Rectal smooth muscle tissue (tissue), 1 donor: Measurements from ENCODE around the gene GATM.
"Not testable (repeated sequence)": the region's sequence is repeated elsewhere in the genome, so short reads cannot be mapped to it uniquely, and the experiment has no call there.

Experiments
- H3K27ac ChIP-seq: one replicate; pipeline ENCODE4 v1.7.0; 2013; ENCODE audit warnings: low read depth, low read length, inconsistent platforms
- H3K27me3 ChIP-seq: one replicate; pipeline ENCODE4 v1.7.0; 2013; ENCODE audit warnings: low read length; ENCODE audit not compliant: control insufficient read depth, insufficient read depth
- H3K36me3 ChIP-seq: one replicate; pipeline ENCODE4 v1.7.0; 2013; ENCODE audit warnings: low read length; ENCODE audit not compliant: control insufficient read depth, insufficient read depth
- H3K4me1 ChIP-seq: one replicate; pipeline ENCODE4 v1.7.0; 2013; ENCODE audit warnings: low read length; ENCODE audit not compliant: control insufficient read depth, insufficient read depth
- H3K4me3 ChIP-seq: one replicate; pipeline ENCODE4 v1.7.0; 2013; ENCODE audit warnings: low read length
- H3K9ac ChIP-seq: one replicate; pipeline ENCODE4 v1.7.0; 2013; ENCODE audit warnings: low read length

GATM gene

DNA sequence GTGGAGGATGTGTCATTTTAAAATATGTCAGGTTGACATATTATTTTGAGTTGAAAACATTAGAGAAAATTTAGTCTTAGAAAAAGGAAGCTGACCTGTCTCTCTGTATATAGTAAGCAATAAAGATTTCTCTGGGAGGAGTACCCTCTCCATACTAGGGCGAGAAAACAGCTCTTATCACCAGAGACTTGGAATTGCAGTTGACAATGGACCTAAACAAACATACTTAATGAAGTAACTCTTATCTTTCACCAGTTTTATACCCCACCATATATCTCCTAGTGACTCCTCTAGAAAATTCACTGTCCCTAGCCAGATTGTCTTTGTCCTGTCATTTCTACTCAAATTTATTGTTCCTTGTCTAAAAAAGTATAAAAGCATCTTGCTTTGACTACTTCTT is 7.2 kb upstream of the GATM start:
- Histone ChIP-seq H3K4me3 (no peak overlapping the region), H3K27ac (no peak overlapping the region)

GRCh38 chr15:45384700-45385099 is 6.4 kb upstream of the GATM start:
- no peaks in the 10 kb centered on the region for H3K36me3 ChIP-seq
- no peak overlapping the region for H3K4me3 ChIP-seq
- no peak overlapping the region for H3K27ac ChIP-seq
- no peak overlapping the region for H3K9ac ChIP-seq
- H3K27me3 ChIP-seq = no peaks in the 10 kb centered on the region
- H3K4me1 ChIP-seq = peaks cover 4% of the 10 kb centered on the region

More for the DNA sequence above, 7.2 kb upstream of the GATM start:
- Histone ChIP-seq H3K9ac (no peak overlapping the region), H3K27me3 (no peaks in the 10 kb centered on the region), H3K4me1 (peaks cover 4% of the 10 kb centered on the region), H3K36me3 (no peaks in the 10 kb centered on the region)

GRCh38 chr15:45378913-45379262 is 544 bp upstream of the GATM start:
- Histone ChIP-seq H3K4me3 (peak overlapping the region; percentile 88), H3K36me3 (no peaks in the 10 kb centered on the region), H3K9ac (peak overlapping the region; percentile 5), H3K4me1 (peaks cover 16% of the 10 kb centered on the region), H3K27ac (peak overlapping the region; percentile 84), H3K27me3 (no peaks in the 10 kb centered on the region)

DNA sequence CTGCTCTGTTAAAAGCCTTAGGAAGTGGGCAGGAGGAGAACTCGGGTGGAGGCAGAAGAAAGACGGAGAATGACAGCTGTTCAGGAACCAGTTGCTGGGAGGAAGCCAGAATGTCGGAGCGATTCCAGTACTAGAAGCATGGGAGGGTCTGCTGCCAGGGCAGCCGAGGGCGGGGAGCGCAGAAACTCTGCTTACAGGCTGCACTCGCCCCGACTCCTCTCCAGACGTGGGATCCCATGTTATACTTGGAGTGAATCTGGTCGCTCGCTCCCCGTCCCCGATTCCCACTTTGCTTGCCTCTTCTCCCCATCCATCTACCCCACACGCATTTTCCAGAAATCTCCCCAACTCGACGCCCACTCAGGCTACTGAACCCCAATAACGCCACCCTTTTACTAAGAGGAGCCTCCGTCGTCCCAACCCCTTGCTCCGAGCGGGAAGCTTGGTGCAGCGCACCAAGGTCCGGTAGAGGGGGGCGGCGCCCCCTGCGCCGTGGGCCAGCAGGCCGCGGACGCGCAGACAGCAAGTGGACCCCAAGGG is 665 bp downstream of the GATM start:
- peak overlapping the region; percentile 88 for H3K4me3 ChIP-seq
- H3K27me3 ChIP-seq = no peaks in the 10 kb centered on the region
- peaks cover 18% of the 10 kb centered on the region for H3K4me1 ChIP-seq
- H3K36me3 ChIP-seq = no peaks in the 10 kb centered on the region
- peak overlapping the region; percentile 63 for H3K9ac ChIP-seq
- peak overlapping the region; percentile 84 for H3K27ac ChIP-seq

GRCh38 chr15:45376967-45377608 is 1.3 kb downstream of the GATM start:
- peak overlapping the region; percentile 84 for H3K27ac ChIP-seq
- no peaks in the 10 kb centered on the region for H3K36me3 ChIP-seq
- peaks cover 20% of the 10 kb centered on the region for H3K4me1 ChIP-seq
- H3K4me3 ChIP-seq = peak overlapping the region; percentile 88
- peak overlapping the region; percentile 63 for H3K9ac ChIP-seq
- no peaks in the 10 kb centered on the region for H3K27me3 ChIP-seq

- peaks cover 20% of the 10 kb centered on the region for H3K4me1 ChIP-seq
- no peaks in the 10 kb centered on the region for H3K36me3 ChIP-seq
- H3K4me3 ChIP-seq = peak overlapping the region; percentile 38
- H3K9ac ChIP-seq = no peak overlapping the region
- H3K27me3 ChIP-seq = no peaks in the 10 kb centered on the region
- H3K27ac ChIP-seq = no peak overlapping the region
These were observed 1.9 kb downstream of the GATM start for GRCh38 chr15:45376300-45376928.

GRCh38 chr15:45375836-45376235 is 2.5 kb downstream of the GATM start:
- peaks cover 20% of the 10 kb centered on the region for H3K4me1 ChIP-seq
- no peak overlapping the region for H3K27ac ChIP-seq
- H3K4me3 ChIP-seq = no peak overlapping the region
- no peaks in the 10 kb centered on the region for H3K36me3 ChIP-seq
- no peak overlapping the region for H3K9ac ChIP-seq
- no peaks in the 10 kb centered on the region for H3K27me3 ChIP-seq

GRCh38 chr15:45373976-45374375 is 4.4 kb downstream of the GATM start:
- H3K4me1 ChIP-seq = peaks cover 20% of the 10 kb centered on the region
- H3K36me3 ChIP-seq = no peaks in the 10 kb centered on the region
- H3K27me3 ChIP-seq = no peaks in the 10 kb centered on the region
- H3K4me3 ChIP-seq = no peak overlapping the region
- H3K9ac ChIP-seq = no peak overlapping the region
- H3K27ac ChIP-seq = no peak overlapping the region

GRCh38 chr15:45372041-45372995 is 6.0 kb downstream of the GATM start:
- H3K36me3 ChIP-seq = no peaks in the 10 kb centered on the region
- H3K27me3 ChIP-seq = no peaks in the 10 kb centered on the region
- H3K27ac ChIP-seq = no peak overlapping the region
- H3K4me1 ChIP-seq = peaks cover 19% of the 10 kb centered on the region
- H3K9ac ChIP-seq = no peak overlapping the region
- no peak overlapping the region for H3K4me3 ChIP-seq

- Histone ChIP-seq H3K27me3 (no peaks in the 10 kb centered on the region), H3K27ac (no peak overlapping the region), H3K4me3 (no peak overlapping the region), H3K36me3 (no peaks in the 10 kb centered on the region), H3K9ac (no peak overlapping the region), H3K4me1 (peaks cover 12% of the 10 kb centered on the region)
These were observed 6.8 kb downstream of the GATM start for GRCh38 chr15:45371546-45371945.

- H3K9ac ChIP-seq, H3K27ac ChIP-seq: not testable (repeated sequence)
These were observed 8.3 kb downstream of the GATM start for GRCh38 chr15:45370042-45370441.

DNA sequence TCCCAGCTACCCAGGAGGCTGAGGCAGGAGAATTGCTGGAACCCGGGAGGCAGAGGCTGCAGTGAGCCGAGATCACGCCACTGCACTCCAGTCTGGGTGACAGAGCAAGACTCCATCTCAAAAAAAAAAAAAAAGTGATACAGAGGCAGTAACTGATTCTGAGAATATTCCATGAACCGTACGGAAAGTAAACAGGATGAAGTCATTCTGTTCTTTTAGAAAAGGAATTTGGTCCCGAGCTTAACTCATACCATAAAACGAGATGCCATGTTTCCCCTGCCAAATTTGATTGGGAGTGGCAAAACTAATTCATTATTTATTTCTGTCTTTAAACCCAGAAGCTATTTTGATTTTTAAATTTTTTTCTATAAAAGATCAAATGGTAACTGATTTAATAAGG is 11.1 kb downstream of the GATM start:
- H3K4me3 ChIP-seq, H3K4me1 ChIP-seq, H3K27me3 ChIP-seq, H3K27ac ChIP-seq, H3K36me3 ChIP-seq, H3K9ac ChIP-seq: not testable (repeated sequence)

More at GRCh38 chr15:45370042-45370441, 8.3 kb downstream of the GATM start:
- not testable (repeated sequence) for H3K36me3 ChIP-seq, H3K4me1 ChIP-seq, H3K4me3 ChIP-seq, H3K27me3 ChIP-seq
